A673 (cell line): ENCODE data around the gene MYOZ2.
"Not testable (repeated sequence)": the region's sequence is repeated elsewhere in the genome, so short reads cannot be mapped to it uniquely, and the experiment has no call there.

ENCODE experiments used
- EZH2 ChIP-seq: fragments of 200-600 bp; sonication (generic); IDR thresholded peaks from 2 replicates; pipeline ENCODE4 v1.6.1; 2017; ENCODE audit warnings: borderline replicate concordance, low read depth, mild to moderate bottlenecking, mixed read lengths, antibody characterized with exemption, low read length; ENCODE audit not compliant: poor library complexity, severe bottlenecking
- TF ChIP-seq, protein P1 (sequence below): fragments of 300-800, 200-600 bp; sonication (generic); conservative IDR thresholded peaks from 2 replicates; pipeline ENCODE4 v1.5.1; 2017; ENCODE audit warnings: low read depth, mild to moderate bottlenecking, antibody characterized with exemption, low read length, moderate library complexity, mixed read lengths

DNA sequence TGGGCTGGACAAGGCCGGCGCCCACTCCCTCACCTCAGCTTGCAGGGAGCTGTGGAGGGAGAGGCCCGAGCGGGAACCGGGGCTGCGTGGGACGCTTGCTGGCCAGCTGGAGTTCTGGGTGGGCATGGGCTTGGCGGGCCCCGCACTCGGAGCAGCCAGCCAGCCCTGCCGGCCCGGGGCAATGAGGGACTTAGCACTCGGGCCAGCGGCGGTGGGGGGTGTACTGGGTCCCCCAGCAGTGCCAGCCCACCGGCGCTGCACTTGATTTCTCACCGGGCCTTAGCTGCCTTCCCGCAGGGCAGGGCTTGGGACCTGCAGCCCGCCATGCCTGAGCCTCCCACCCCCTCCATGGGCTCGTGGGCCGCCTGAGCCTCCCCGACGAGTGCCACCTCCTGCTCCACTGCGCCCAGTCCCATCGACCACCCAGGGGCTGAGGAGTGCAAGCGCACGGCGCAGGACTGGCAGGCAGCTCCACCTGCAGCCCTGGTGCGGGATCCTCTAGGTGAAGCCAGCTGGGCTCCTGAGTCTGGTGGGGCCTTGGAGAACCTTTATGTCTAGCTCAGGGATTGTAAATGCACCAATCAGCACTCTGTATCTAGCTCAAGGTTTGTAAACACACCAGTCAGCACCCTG, 38.2 kb downstream of the MYOZ2 start:
- TF ChIP-seq, protein P1, sequence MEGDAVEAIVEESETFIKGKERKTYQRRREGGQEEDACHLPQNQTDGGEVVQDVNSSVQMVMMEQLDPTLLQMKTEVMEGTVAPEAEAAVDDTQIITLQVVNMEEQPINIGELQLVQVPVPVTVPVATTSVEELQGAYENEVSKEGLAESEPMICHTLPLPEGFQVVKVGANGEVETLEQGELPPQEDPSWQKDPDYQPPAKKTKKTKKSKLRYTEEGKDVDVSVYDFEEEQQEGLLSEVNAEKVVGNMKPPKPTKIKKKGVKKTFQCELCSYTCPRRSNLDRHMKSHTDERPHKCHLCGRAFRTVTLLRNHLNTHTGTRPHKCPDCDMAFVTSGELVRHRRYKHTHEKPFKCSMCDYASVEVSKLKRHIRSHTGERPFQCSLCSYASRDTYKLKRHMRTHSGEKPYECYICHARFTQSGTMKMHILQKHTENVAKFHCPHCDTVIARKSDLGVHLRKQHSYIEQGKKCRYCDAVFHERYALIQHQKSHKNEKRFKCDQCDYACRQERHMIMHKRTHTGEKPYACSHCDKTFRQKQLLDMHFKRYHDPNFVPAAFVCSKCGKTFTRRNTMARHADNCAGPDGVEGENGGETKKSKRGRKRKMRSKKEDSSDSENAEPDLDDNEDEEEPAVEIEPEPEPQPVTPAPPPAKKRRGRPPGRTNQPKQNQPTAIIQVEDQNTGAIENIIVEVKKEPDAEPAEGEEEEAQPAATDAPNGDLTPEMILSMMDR, result not testable (repeated sequence)
- not testable (repeated sequence) for TF ChIP-seq EZH2
